B cell (primary cell): Measurements from ENCODE around the gene ARL5A. TPM values are rescaled to one million over a fixed set of nuclear protein-coding genes. Genes with fewer than 3 reads are reported as not detected.

Experiments
- ATAC-seq: fragments of 200-7000 bp; cut with Tn5 transposase; one replicate; pipeline ENCODE4 v1.10.0; 2021; ENCODE audit warnings: low read depth, mild to moderate bottlenecking, moderate number of reproducible peaks, moderate library complexity
- CTCF ChIA-PET: fragments of 350-600 bp; sonication (Branson Sonifier 250); formaldehyde crosslinking; loops from one replicate; lab custom pipeline; 2021; ENCODE audit warnings: antibody characterized with exemption, inconsistent platforms; lab: Charles Lee
- POLR2A ChIA-PET: fragments of 350-600 bp; sonication (Branson Sonifier 250); formaldehyde crosslinking; loops from one replicate; lab custom pipeline; 2021; ENCODE audit warnings: antibody characterized with exemption; lab: Charles Lee
- DNase-seq: peaks from one replicate; pipeline ENCODE4 v3.0.0; 2013
- H2AFZ ChIP-seq: 2 replicates; pipeline ENCODE4 v1.6.1; 2012; ENCODE audit warnings: mild to moderate bottlenecking, low read depth, low read length; ENCODE audit not compliant: insufficient read depth, poor library complexity, severe bottlenecking
- H3K27ac ChIP-seq, 2 donors: 1 replicate in 1 of 2; 2 replicates in 1 of 2; pipeline ENCODE4 v1.5.1; 2012 to 2013; ENCODE audit warnings: low read length in 2 of 2, mild to moderate bottlenecking in 2 of 2, moderate library complexity in 1 of 2
- H3K27me3 ChIP-seq, 4 experiments: fragments of 200-600 bp in 1 of 4; sonication (generic) in 1 of 4; replicated peaks in 1 of 4; 1 replicate in 2 of 4; 2 replicates in 2 of 4; pipeline versions ENCODE4 v1.6.1 to v1.7.0; 2013 to 2016; ENCODE audit warnings: low read length in 3 of 4, mild to moderate bottlenecking in 2 of 4, mixed read lengths in 1 of 4, moderate library complexity in 1 of 4; ENCODE audit not compliant: insufficient read depth in 4 of 4, control insufficient read depth in 3 of 4; ENCODE audit errors: control extremely low read depth in 1 of 4
- H3K36me3 ChIP-seq, 2 experiments: replicated peaks in 1 of 2; 1 replicate in 1 of 2; 2 replicates in 1 of 2; pipeline versions ENCODE4 v1.6.1 to v1.7.1; 2013; ENCODE audit warnings: low read length in 1 of 2; ENCODE audit not compliant: insufficient read depth in 2 of 2, control insufficient read depth in 1 of 2; ENCODE audit errors: control extremely low read depth in 1 of 2, extremely low read depth in 1 of 2
- H3K4me1 ChIP-seq, 2 donors: fragments of 200-600 bp in 1 of 2; sonication (generic) in 1 of 2; 1 replicate in 1 of 2; 2 replicates in 1 of 2; pipeline versions ENCODE4 v1.5.1 to v1.6.1; 2013 to 2017; ENCODE audit warnings: low read length in 2 of 2; ENCODE audit not compliant: control insufficient read depth in 2 of 2, insufficient read depth in 2 of 2
- H3K4me2 ChIP-seq: replicated peaks from 2 replicates; pipeline ENCODE3; 2012; ENCODE audit warnings: mild to moderate bottlenecking, low read depth, low read length; ENCODE audit not compliant: poor library complexity, severe bottlenecking
- H3K4me3 ChIP-seq, 5 experiments: fragments of 200-600 bp in 1 of 5; sonication (generic) in 1 of 5; 1 replicate in 3 of 5; 2 replicates in 2 of 5; pipeline versions ENCODE4 v1.5.1 to v1.7.0; 2011 to 2016; ENCODE audit warnings: low read length in 4 of 5, mild to moderate bottlenecking in 4 of 5, low read depth in 2 of 5, control low read depth in 1 of 5, moderate library complexity in 1 of 5; ENCODE audit not compliant: insufficient read depth in 1 of 5; ENCODE audit errors: control extremely low read depth in 1 of 5, extremely low read depth in 1 of 5
- H3K79me2 ChIP-seq: fragments of 200-600 bp; sonication (generic); one replicate; pipeline ENCODE4 v1.6.0; 2016; ENCODE audit warnings: low read length; ENCODE audit not compliant: control insufficient read depth, insufficient read depth
- H3K9ac ChIP-seq: fragments of 200-600 bp; sonication (generic); 2 replicates; pipeline ENCODE4 v1.6.1; 2017; ENCODE audit warnings: mild to moderate bottlenecking, low read length, moderate library complexity
- H3K9me3 ChIP-seq, 3 donors: one replicate each; pipeline versions ENCODE4 v1.6.1 to v1.7.1; 2013; ENCODE audit warnings: low read length in 2 of 3; ENCODE audit not compliant: control insufficient read depth in 2 of 3, insufficient read depth in 1 of 3; ENCODE audit errors: control extremely low read depth in 1 of 3
- H4K20me1 ChIP-seq: 2 replicates; pipeline ENCODE4 v1.6.0; 2012; ENCODE audit warnings: mild to moderate bottlenecking, low read length; ENCODE audit not compliant: insufficient read depth, control insufficient read depth, poor library complexity, severe bottlenecking
- H3K27ac Mint-ChIP-seq: one replicate; pipeline ENCODE4 v1.8.0; 2021; ENCODE audit warnings: mixed read lengths
- H3K27me3 Mint-ChIP-seq: one replicate; pipeline ENCODE4 v1.8.0; 2021; ENCODE audit warnings: mixed read lengths
- H3K4me1 Mint-ChIP-seq: one replicate; pipeline ENCODE4 v1.8.0; 2021; ENCODE audit warnings: mixed read lengths
- H3K4me3 Mint-ChIP-seq: one replicate; pipeline ENCODE4 v1.8.0; 2021; ENCODE audit warnings: mixed read lengths
- H3K9me3 Mint-ChIP-seq: one replicate; pipeline ENCODE4 v1.8.0; 2022; ENCODE audit warnings: mixed read lengths; ENCODE audit not compliant: insufficient read depth
- CTCF ChIP-seq: fragments of 200-600 bp; IDR thresholded peaks from one replicate; pipeline ENCODE4 v1.8.0; 2022; ENCODE audit warnings: antibody characterized with exemption, mild to moderate bottlenecking
- EZH2 ChIP-seq: IDR thresholded peaks from 2 replicates; pipeline ENCODE4 v1.6.1; 2012; ENCODE audit warnings: borderline replicate concordance, low read depth, mild to moderate bottlenecking, moderate library complexity, low read length; ENCODE audit not compliant: insufficient read depth, poor library complexity, severe bottlenecking
- WGBS: methylation state at CpG from one replicate; pipeline ENCODE4 v1.1.5; 2013; ENCODE audit warnings: missing lambda C conversion rate; ENCODE audit not compliant: insufficient coverage; 5-methylcytosine and 5-hydroxymethylcytosine counted together
- intact Hi-C: fragments of 100-400 bp; cut with micrococcal nuclease; formaldehyde crosslinking; loops from one replicate; pipeline ENCODE4 v1.10.0; 2022
- polyA plus RNA-seq: library from polyadenylated mRNA; depleted of rRNA; stranded (reverse); fragments of >200 nt; gene quantifications from 2 replicates; pipeline ENCODE4 v1.2.3, GENCODE V29; 2012
- total RNA-seq, 2 donors: library from RNA; stranded (reverse); fragments of 120-200 nt in 1 of 2; gene quantifications; 1 replicate in 1 of 2; 2 replicates in 1 of 2; pipeline versions ENCODE4 v1.2.3 to v1.2.4, GENCODE V29; 2013 to 2022

The ARL5A gene
- total and polyA plus RNA-seq, 2 donors (not counting 1 experiment from before 2014, with no cell fraction given) = 18.2 to 54.1 TPM

GRCh38 chr2:151808258-151809072, 19.8 kb downstream of the ARL5A start:
- Mint-ChIP-seq H3K4me1 (peaks cover 7% of the 10 kb centered on the region), H3K27ac (no peak overlapping the region), H3K4me3 (no peak overlapping the region), H3K27me3 (no peaks in the 10 kb centered on the region), H3K9me3 (no peaks in the 10 kb centered on the region)
- H3K36me3 ChIP-seq = peaks cover 16 to 44% of the 10 kb centered on the region in 2 experiments
- peaks cover 1 to 5% (median 4%) of the 10 kb centered on the region in 3 donors for H3K9me3 ChIP-seq
- no peak overlapping the region for H2AFZ ChIP-seq
- intact Hi-C loops = loop anchor here (1.0 to 5.0 kb wide), 3 partner anchors 42 to 171 kb away; no protein-coding TSS in a partner anchor
- peak; percentile 94 for TF ChIP-seq CTCF
- TF ChIP-seq EZH2 = no peak
- peaks cover 4 to 11% of the 10 kb centered on the region in 2 donors for H3K4me1 ChIP-seq
- POLR2A ChIA-PET = interaction anchor here (1.5 kb wide), 1 partner anchor 117 kb away, joined by 3 read pairs; no protein-coding TSS in a partner anchor
- CTCF ChIA-PET = interaction anchor here (0.8 to 4.0 kb wide), 15 partner anchors 8 to 217 kb away, joined by 3 to 46 read pairs (median 4); no protein-coding TSS in a partner anchor
- no peaks in the 10 kb centered on the region for H3K79me2 ChIP-seq
- H3K4me3 ChIP-seq = no peak overlapping the region
- no peaks in the 10 kb centered on the region for H3K27me3 ChIP-seq
- ATAC-seq (peak; percentile 64), DNase-seq (peak; percentile 60)
- peak overlapping the region; percentile 2 for H3K4me2 ChIP-seq
- H3K9ac ChIP-seq = no peak overlapping the region
- WGBS = 80% methylated on average over 3 of the region's 5 CpGs
- peak overlapping the region in 1 of 2 donors; percentile 31 for H3K27ac ChIP-seq
- H4K20me1 ChIP-seq = no peaks in the 10 kb centered on the region

DNA sequence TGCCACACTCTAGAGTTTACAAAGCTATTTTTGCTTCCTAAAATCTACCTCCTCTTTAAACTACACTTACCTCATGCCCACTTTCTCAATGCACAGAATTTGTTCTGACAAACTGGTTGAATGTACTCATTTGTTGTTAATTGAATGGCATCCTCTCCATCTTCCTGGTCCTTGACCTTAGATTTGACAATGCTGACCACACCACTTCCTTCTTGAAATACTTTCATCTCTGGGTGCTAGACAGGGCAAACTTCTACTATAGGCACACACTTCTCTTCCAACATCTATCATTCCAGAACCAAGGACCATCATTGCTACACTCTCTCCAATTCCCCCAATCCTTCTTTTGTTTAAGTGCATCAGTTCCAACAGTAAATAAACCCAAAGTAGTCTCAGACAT, 22.3 kb downstream of the ARL5A start:
- Mint-ChIP-seq H3K27ac (no peak overlapping the region), H3K4me3 (no peak overlapping the region), H3K27me3 (no peaks in the 10 kb centered on the region), H3K4me1 (peaks cover 7% of the 10 kb centered on the region), H3K9me3 (no peaks in the 10 kb centered on the region)
- H3K79me2 ChIP-seq = no peaks in the 10 kb centered on the region
- H3K4me3 ChIP-seq = no peak overlapping the region
- H3K9ac ChIP-seq = no peak overlapping the region
- H3K27me3 ChIP-seq = no peaks in the 10 kb centered on the region
- DNase-seq (no peak), ATAC-seq (no peak)
- ChIA-PET CTCF (interaction anchor here (1.2 to 4.0 kb wide), 11 partner anchors 10 to 219 kb away, joined by 3 to 46 read pairs (median 6); no protein-coding TSS in a partner anchor), POLR2A (no interaction called here)
- no peaks in the 10 kb centered on the region for H4K20me1 ChIP-seq
- H3K4me1 ChIP-seq = peaks cover 4 to 11% of the 10 kb centered on the region in 2 donors
- no peaks in the 10 kb centered on the region for H3K9me3 ChIP-seq
- no peak overlapping the region for H2AFZ ChIP-seq
- TF ChIP-seq CTCF (no peak), EZH2 (no peak)
- H3K4me2 ChIP-seq = no peak overlapping the region
- no peak overlapping the region for H3K27ac ChIP-seq
- intact Hi-C loops = loop anchor here (5.0 kb wide), 1 partner anchor 169 kb away; no protein-coding TSS in a partner anchor
- peaks cover 19 to 29% of the 10 kb centered on the region in 2 experiments for H3K36me3 ChIP-seq
